Measurements from ENCODE around the gene KIF3B. TPM values are rescaled to one million over a fixed set of nuclear protein-coding genes. Genes with fewer than 3 reads are reported as not detected.

Gene KIF3B
- total RNA-seq, 2 donors from 2014 or later, result 13.4 to 14.4 TPM

Other genes with a start within 250 kb of the KIF3B start
- gene HCK, start 225.4 kb upstream of the KIF3B start, total RNA-seq, result 1 to 10 TPM; 1.3 to 7.5 TPM
- 10 to 100 TPM; 41.2 to 42.4 TPM for gene TM9SF4, start 167.9 kb upstream of the KIF3B start, total RNA-seq
- gene PLAGL2, start 69.9 kb upstream of the KIF3B start, total RNA-seq, result 10 to 100 TPM; 14.9 to 18.9 TPM
- 10 to 100 TPM; 11.1 to 13.6 TPM for gene POFUT1, start 69.8 kb upstream of the KIF3B start, total RNA-seq
- gene ASXL1, start 80.7 kb downstream of the KIF3B start, total RNA-seq, result 100 to 1,000 TPM; 198 to 207 TPM